ENCODE results near the gene CRK.
"Not testable (repeated sequence)": the region's sequence is repeated elsewhere in the genome, so short reads cannot be mapped to it uniquely, and the experiment has no call there.

The CRK gene

DNA sequence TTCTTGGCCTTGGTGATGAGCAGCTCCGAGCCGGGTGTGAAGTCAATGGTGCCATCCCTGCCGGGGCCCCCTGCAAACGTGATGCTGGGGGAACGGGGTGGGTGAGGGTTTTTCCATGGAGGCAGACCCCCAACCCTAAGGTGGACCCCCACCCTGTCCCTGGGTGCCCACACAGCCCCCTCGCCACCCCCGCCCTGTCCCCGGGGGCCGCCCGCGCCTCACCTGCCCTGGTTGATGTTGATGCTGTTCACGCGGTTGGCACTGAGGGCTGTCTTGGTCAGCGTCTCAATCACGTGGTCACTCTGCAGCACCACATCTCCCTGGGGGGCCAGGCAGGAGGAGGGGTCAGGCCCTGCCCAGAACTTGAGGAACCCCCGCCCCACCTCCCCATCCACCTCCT is 11.2 kb upstream of the CRK start:
- no peak overlapping the region for H3K4me3 ChIP-seq (ENCODE audit: low read length)
- TF ChIP-seq ZNF274 (IDR thresholded peaks at IDR 0.05; ENCODE audit: low read depth, low read length), result no peak

DNA sequence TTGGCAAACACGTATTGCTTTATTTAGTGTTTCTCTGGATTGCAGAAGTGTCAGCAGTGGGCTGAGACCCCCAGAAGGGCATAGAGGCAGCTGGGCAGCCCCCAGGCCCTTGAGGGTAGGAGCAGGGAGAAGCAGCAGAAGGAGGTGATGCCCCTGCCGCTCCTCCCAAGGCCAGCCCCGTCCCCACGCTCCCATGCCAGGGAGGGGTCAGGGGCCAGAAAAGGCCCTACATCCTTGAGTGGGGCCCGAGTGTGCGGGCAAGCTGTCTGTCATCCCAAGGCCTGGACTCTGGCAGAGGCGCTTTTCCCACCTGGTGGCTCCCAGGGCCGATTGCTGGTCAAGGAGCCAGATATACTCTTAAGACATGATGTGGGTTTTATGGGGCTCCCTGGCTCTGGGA is 8.2 kb upstream of the CRK start:
- no peak for TF ChIP-seq ZNF274 (IDR thresholded peaks at IDR 0.05; ENCODE audit: low read depth, low read length)
- H3K4me3 ChIP-seq (ENCODE audit: low read length), result no peak overlapping the region

- no peak for TF ChIP-seq ZNF274 (IDR thresholded peaks at IDR 0.05; ENCODE audit: low read depth, low read length)
- H3K4me3 ChIP-seq (ENCODE audit: low read length), result no peak overlapping the region
Measured at GRCh38 chr17:1462164-1463112, 6.4 kb upstream of the CRK start.

DNA sequence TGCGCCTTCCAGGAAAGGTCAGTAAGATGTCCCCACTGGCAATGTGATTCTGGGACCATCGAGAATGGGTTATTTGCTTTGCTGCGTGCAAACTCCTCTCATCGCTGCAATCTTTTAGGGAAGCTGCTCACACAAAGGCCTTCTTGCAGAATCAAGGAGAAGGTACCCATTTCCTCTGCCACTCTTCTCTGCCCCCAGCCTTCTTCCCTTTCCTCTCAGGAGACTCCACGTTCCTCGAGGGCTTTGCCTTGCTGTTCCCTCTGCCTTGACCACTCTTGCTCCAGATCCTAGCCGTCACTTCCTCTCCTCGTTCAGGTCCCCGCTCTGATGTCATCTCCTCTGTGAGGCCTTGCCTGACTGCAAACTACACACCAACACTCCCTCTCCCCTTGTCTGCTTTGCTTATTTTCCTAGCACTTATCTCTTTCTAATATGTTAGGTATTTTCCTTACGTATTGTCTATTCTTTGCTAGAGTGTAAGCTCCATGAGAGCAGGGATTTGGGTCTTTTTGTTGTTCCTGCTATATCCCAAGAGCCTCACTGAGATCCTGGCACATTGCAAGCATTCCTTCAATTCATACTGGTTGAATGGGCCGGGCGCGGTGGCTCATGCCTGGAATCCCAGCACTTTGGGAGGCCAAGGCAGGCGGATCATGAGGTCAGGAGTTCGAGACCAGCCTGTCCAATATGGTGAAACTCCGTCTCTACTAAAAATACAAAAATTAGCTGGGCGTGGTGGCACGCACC is 5.3 kb upstream of the CRK start:
- TF ChIP-seq ZNF274 (IDR thresholded peaks at IDR 0.05; ENCODE audit: low read depth, low read length), result no peak
- H3K4me3 ChIP-seq (ENCODE audit: low read length), result no peak overlapping the region

DNA sequence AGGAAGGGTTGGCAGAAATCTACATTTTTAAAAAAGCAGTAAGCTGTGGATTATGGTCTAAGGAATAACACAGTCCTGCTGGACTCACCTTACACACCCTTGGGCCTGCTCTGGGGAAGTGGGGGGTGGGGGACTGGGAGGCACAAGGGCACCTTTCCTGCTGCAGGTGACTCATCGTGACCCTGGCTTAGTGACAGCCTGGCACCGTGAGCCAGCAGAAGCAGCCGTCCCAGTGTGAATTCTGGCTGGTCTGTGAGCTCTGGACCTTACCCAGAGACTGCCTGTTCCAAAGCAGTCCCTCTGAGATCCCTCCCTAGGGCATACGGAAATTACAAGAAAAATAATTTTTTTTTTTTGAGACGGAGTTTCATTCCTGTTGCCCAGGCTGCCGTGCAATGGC is 4.2 kb upstream of the CRK start:
- H3K4me3 ChIP-seq (ENCODE audit: low read length), result no peak overlapping the region
- no peak for TF ChIP-seq ZNF274 (IDR thresholded peaks at IDR 0.05; ENCODE audit: low read depth, low read length)

DNA sequence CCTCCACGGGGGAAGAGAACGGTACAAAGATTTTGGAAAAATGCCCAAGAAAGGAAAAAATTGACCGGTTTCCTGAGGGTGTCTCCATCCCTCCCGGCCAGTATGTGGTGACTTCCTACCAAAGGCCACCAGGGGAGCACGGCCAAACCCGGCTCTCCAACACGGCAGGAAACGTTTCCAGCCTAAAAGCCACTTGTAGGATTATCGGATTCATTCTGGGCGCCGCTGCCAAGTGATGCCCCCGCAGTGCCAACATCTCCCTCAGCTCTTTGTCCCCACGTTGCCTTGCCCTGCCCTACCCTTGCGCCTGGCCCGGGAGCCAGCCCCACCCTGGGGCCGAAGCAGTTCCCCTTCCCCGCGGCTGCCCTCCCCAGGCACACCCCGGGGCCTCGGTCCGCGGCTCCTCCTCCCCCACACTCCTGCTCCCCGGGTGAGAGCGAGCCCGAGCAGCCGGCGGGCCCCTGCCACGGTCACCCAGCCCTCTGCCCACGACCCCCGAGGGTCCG is 688 bp downstream of the CRK start:
- no peak for TF ChIP-seq ZNF274 (IDR thresholded peaks at IDR 0.05; ENCODE audit: low read depth, low read length)
- peak overlapping the region; percentile 95 for H3K4me3 ChIP-seq (ENCODE audit: low read length)

- H3K4me3 ChIP-seq (ENCODE audit: low read length), result peak overlapping the region; percentile 95
- no peak for TF ChIP-seq ZNF274 (IDR thresholded peaks at IDR 0.05; ENCODE audit: low read depth, low read length)
Measured at GRCh38 chr17:1454541-1454940, 1.5 kb downstream of the CRK start.

- H3K4me3 ChIP-seq (ENCODE audit: low read length), result not testable (repeated sequence)
Measured at GRCh38 chr17:1453694-1454093, 2.3 kb downstream of the CRK start.

- H3K4me3 ChIP-seq (ENCODE audit: low read length), result no peak overlapping the region
- no peak for TF ChIP-seq ZNF274 (IDR thresholded peaks at IDR 0.05; ENCODE audit: low read depth, low read length)
Measured at GRCh38 chr17:1452836-1453235, 3.2 kb downstream of the CRK start.

- H3K4me3 ChIP-seq (ENCODE audit: low read length), result not testable (repeated sequence)
Measured at GRCh38 chr17:1450261-1450660, 5.8 kb downstream of the CRK start.

- no peak overlapping the region for H3K4me3 ChIP-seq (ENCODE audit: low read length)
- no peak for TF ChIP-seq ZNF274 (IDR thresholded peaks at IDR 0.05; ENCODE audit: low read depth, low read length)
Measured at GRCh38 chr17:1449412-1449967, 6.5 kb downstream of the CRK start.

GRCh38 chr17:1447052-1447451 is 9.0 kb downstream of the CRK start:
- TF ChIP-seq ZNF274 (IDR thresholded peaks at IDR 0.05; ENCODE audit: low read depth, low read length), result no peak

GRCh38 chr17:1446201-1446600 is 9.8 kb downstream of the CRK start:
- TF ChIP-seq ZNF274 (IDR thresholded peaks at IDR 0.05; ENCODE audit: low read depth, low read length), result no peak

More at GRCh38 chr17:1447052-1447451, 9.0 kb downstream of the CRK start:
- H3K4me3 ChIP-seq (ENCODE audit: low read length), result no peak overlapping the region

GRCh38 chr17:1445695-1446094 is 10.3 kb downstream of the CRK start:
- not testable (repeated sequence) for H3K4me3 ChIP-seq (ENCODE audit: low read length)

More at GRCh38 chr17:1446201-1446600, 9.8 kb downstream of the CRK start:
- H3K4me3 ChIP-seq (ENCODE audit: low read length), result no peak overlapping the region

DNA sequence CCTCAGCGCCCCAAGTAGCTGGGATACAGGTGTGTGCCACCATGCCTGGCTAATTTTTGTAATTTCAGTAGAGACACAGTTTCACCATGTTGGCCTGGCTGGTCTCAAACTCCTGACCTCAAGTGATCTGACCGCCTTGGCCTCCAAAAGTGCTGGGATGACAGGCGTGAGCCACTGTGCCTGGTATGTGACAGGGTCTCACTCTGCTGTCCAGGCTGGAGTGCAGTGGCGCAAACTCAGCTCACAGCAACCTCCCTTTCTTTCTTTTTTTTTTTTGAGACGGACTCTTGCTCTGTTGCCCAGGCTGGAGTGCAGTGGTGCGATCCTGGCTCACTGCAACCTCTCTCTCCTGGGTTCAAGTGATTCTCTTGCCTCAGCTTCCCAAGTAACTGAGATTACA is 13.3 kb downstream of the CRK start:
- H3K4me3 ChIP-seq (ENCODE audit: low read length), result not testable (repeated sequence)

Measured in GM08714 (cell line).